ENCODE measurements around the gene MIPOL1.
"Not testable (repeated sequence)": the region's sequence is repeated elsewhere in the genome, so short reads cannot be mapped to it uniquely, and the experiment has no call there.

Gene MIPOL1

DNA sequence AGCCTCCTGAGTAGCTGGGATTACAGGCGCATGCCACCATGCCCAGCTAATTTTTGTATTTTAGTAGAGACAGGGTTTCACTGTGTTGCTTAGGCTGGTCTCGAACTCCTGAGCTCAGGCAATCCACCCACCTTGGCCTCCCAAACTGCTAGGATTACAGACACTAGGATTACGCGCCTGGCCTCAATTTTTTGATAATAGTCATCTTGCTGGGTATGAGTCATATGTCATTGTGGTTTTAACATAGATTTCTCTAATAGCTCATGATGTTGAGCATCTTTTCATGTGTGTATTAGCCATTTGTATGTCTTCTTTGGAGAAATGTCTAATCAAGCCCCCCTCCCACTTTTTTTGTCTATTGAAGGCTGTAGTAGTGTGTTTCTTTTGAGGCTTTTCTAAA lies 38.3 kb downstream of the MIPOL1 start:
- DNase-seq: not testable (repeated sequence)

DNA sequence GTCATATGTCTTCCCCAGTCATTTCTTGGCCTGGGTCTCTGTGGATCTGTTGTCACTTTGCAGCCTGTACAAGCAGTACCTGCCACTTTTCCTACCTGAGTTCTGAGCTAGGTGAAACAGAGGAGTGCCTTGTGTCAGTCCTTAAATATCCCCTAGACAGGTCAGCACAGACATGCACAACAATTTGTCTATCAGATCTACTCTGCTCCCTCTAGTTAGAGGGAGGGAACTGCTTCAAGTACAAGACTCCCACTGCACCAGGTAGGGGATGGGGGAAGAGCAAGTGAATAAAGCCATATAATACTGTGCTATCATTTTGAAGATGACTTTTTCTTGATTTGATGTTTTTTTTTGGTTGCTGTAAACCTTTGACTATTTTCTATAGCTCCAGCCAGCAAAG lies 39.4 kb downstream of the MIPOL1 start:
- DNase-seq: no peak

- DNase-seq: no peak
Observed at GRCh38 chr14:37237735-37238200, 40.0 kb downstream of the MIPOL1 start.

DNA sequence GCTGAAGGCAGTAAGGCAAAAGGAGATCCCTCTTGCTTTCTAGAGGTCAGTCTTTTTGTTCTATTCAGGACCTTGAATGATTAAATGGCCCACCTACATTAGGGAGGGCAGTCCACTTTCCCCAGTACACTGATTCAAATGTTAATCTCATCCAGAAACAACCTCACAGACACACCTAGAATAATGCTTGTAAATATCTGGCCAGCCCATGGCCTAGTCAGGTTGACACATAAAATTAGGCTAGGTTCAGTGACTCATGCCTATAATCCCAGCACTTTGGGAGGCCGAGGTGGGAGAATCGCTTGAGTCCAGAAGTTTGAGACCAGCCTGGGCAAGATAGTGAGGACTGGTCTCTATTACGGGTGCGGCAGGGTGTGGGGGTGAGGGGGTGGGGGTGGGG lies 43.5 kb downstream of the MIPOL1 start:
- no peak for DNase-seq

DNA sequence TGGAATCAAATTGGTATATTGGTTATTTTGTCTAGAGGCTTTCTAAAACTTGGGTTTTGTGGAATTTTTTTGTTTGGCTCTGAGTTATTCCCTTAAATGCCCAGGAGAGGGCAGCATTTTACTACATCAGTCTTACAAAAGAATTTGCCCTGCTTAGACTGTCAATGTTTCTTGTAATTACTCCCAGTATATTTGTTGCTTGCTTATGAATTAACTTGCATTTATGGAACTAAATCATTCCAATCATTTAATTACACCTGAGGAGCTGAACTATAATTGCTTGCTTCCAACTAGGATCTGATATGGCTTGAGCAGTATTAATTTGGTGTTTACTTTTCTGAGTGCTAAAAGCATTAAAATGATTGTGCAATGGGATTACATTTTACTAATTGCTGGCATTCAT lies 48.7 kb downstream of the MIPOL1 start:
- peak; percentile 79 for DNase-seq

GRCh38 chr14:37247791-37248461 lies 50.2 kb downstream of the MIPOL1 start:
- peak; percentile 89 for DNase-seq

- DNase-seq: peak; percentile 50
Observed at GRCh38 chr14:37251775-37252174, 54.0 kb downstream of the MIPOL1 start.

DNA sequence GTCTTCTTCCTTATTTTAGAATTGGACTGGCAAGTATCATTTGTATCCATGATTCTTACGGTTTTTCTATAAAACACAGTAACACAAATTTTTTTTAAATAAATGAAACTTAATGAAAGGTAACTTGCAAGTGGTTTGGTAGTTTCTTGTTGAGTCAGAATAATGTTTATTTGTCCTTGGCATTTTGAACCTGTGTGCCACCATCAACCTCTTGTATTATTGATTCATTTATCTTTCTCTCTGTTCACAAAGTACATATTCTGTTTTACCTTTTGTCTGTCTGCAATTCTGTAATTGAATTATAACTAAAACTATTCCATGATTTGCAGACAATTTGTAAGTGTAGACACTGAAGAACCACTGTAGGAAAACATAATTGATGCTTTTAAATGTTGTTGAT lies 54.7 kb downstream of the MIPOL1 start:
- no peak for DNase-seq

GRCh38 chr14:37253905-37254304 lies 56.2 kb downstream of the MIPOL1 start:
- DNase-seq: peak; percentile 61

DNA sequence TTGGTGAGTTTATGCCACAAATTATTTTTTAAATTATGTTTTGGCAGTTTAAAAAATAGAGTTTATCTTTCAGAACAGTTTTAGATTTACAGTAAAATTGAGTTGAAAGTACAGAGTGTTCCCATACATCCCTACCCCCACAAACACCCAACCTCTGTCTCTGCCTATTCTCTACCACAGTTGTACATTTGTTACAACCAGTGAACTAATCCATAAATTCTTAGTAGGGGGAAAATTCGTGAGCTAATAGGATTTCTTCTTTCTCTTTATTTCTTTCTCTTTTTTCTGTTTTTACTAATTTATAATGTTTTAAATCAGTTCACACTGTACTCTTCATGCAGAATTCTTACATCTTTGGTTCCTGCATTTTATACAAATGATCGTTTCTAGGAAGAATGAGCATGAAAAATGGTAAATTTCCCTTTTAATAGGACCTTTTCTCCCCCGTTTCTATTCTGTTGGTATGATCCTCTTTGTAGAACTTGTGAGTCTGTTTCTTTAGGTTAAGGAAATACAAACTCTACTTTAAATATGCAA lies 56.7 kb downstream of the MIPOL1 start:
- peak; percentile 67 for DNase-seq

DNA sequence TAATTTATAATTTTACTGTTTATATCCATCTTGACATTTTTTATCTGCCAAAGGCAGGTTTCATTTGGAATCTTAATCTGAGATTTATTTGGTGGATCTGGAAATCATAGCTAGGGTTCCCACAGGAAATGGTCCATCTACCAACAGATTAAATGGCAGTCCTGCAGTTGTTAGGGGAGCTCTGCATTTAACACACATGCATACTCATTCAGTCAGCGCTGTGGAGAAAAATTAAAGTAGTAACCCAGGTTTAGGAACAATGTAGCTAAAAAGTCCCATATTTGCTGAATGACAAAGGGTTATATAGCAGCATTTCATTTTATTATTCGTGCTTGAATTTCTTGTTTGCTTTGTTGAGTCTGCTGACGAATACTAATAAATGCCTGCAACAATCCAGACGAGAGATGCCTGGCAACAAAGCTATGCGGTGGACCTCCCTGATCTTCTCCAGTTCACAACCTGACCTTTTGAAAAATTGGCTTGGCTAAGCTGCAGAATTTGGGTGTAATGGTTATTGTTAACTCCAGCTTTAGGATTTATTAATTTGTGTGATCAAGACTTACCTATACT lies 59.8 kb downstream of the MIPOL1 start:
- peak; percentile 70 for DNase-seq

DNA sequence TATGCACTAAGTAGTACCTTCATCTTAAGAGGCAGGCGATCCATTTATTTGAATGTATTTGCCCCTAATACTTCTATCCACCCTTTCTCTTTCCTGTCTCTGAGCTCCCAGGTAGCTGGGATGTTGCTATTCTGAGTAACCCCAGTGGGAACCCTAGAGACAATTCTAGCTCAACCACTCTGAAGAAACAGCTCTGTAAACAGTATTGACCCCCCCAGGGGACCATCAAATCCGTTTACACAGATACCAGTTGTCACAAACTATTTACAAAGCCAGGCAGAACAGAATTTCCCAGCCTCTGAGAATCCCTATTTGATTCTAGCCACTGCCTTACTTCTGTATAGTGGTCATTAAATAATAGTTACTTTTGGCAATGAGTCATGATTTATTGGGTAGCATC lies 64.9 kb downstream of the MIPOL1 start:
- no peak for DNase-seq

DNA sequence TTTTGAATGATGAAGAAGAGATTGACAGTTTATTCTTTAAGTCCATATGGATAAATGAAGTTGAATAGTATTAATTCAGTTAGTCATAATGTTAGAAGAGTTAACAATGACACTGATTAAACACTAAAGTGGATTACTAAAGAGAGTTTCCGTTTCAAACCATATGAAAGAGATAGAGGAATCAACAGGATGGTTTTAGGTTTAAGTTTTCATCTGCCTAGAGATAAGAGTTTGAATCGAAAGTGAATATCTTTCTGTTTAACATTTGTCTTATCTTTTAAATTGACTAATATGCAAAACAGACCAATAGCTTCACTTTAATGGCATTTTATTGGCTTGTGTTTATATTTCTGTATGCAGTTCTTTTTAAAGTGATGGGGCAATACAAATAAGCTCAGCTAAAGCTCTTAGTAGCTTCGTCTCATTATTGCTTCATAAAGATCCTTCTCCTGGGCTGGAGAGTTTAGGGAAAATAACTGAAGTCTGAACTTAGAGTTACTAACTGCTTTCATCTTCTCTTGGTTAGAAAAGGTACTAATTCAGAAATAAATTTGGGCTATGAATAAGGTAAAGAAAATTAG lies 66.0 kb downstream of the MIPOL1 start:
- DNase-seq: no peak

- no peak for DNase-seq
Observed at GRCh38 chr14:37268788-37269187, 71.1 kb downstream of the MIPOL1 start.

- peak; percentile 57 for DNase-seq
Observed at GRCh38 chr14:37270629-37271028, 72.9 kb downstream of the MIPOL1 start.

GRCh38 chr14:37272569-37272968 lies 74.8 kb downstream of the MIPOL1 start:
- DNase-seq: no peak

GRCh38 chr14:37274652-37275051 lies 76.9 kb downstream of the MIPOL1 start:
- no peak for DNase-seq

- DNase-seq: no peak
Observed at GRCh38 chr14:37275963-37276362, 78.2 kb downstream of the MIPOL1 start.

DNA sequence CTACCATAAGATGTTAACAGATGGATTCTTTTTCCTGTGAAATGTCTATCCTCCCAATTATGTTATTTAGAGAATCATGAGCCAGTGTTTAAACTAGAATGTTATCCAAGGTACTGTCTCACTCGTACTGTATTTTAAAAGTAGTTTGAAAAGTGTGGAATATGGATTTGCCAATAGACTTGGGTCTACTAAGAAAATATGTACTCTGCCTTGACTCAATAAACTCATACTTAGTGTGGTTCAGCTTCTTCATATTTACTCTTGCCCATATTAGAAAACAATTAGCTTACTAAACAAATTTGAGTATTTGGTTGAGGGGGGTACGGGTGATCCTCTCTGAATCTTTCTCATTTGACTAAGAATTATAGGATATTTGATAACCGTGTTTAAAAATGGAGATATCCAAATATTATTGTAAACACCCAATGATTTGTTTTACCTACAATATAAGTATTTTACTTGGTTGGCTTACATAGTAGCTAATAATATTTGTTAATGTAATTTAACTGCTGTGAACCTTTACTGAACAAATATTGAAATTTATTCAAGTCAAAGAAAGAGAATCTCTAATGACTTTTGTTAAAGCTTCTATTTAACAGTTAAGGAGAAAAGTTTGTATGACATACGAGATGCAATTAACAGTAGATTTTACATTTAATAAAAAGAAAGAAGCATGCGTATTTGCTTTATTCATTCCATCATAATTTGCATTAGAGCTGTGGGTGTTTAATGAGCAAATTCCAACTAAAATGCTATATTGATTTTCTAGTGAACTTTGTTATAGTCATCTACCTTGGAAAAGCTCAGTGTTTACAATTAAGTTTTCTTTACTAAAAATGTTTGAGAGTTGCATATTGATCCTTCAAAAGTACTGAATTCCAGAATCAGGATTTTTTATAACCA lies 81.2 kb downstream of the MIPOL1 start:
- DNase-seq: peak; percentile 60

DNA sequence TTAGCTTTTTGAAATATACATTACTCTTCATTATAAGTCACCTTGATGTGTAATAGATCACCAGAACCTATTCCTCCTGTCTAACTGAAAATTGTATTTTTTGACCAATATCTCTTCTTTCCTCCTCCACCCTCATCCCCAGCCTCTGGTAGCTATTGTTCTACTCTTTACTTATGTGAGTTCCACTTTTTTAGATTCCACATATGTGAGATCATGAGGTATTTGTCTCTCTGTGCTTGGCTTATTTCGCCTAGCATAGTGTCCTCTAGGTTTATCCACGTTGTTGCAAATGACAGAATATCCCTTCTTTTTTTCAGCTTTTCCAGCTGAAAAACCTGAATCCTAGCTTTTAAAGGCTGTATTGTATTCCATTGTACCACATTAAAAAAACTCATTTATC lies 82.1 kb downstream of the MIPOL1 start:
- DNase-seq: no peak

- no peak for DNase-seq
Observed at GRCh38 chr14:37284760-37285159, 87.0 kb downstream of the MIPOL1 start.

GRCh38 chr14:37285220-37285619 lies 87.5 kb downstream of the MIPOL1 start:
- DNase-seq: no peak

GRCh38 chr14:37289688-37290087 lies 92.0 kb downstream of the MIPOL1 start:
- no peak for DNase-seq

Measured in NCI-H774 (cell line).